ENCODE measurements around the gene NDUFB11.

NDUFB11 gene

DNA sequence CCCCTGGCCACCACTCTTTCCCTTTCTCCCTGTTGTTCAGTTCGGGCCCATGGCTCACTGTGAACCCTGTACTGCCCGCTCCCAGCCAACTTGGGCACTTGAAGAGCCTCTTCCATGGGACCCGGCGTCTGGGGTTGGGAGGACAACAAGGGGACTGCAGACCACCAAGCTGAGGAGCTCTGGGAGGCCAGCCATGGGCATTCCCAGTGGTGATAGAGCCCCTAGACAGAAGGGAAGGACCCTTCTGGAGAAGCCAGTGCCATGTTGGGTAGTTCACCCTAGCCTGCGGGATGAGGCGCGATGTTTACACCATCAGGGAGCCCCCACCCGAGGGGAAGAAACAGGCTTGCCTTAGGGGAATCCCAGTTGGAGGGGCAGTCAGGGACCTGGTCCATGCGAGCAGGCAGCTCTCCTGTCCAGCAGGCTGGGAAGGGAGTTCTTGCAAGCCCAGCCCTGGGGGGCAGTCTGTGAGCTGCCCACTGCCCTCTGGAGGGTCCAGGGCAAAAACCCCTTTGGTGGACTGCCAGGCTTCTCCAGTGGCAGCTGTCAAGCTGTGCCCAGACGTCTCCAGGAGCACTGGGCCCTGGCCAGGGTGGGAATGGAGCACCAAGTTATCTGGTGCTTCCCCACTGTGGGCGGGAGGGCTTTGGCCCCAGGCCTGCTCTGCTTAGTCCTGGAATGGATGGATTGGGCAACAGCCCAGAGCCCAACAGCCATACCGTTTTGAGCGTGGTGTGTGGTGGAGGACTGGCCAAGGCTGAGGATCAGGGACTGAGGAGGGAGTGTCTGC is 25.4 kb upstream of the NDUFB11 start:
- Histone ChIP-seq H3K27ac (no peak overlapping the region), H3K4me3 (no peak overlapping the region)
- peak; percentile 68 for DNase-seq (ENCODE audit: low spot score)
- TF ChIP-seq, protein P1, sequence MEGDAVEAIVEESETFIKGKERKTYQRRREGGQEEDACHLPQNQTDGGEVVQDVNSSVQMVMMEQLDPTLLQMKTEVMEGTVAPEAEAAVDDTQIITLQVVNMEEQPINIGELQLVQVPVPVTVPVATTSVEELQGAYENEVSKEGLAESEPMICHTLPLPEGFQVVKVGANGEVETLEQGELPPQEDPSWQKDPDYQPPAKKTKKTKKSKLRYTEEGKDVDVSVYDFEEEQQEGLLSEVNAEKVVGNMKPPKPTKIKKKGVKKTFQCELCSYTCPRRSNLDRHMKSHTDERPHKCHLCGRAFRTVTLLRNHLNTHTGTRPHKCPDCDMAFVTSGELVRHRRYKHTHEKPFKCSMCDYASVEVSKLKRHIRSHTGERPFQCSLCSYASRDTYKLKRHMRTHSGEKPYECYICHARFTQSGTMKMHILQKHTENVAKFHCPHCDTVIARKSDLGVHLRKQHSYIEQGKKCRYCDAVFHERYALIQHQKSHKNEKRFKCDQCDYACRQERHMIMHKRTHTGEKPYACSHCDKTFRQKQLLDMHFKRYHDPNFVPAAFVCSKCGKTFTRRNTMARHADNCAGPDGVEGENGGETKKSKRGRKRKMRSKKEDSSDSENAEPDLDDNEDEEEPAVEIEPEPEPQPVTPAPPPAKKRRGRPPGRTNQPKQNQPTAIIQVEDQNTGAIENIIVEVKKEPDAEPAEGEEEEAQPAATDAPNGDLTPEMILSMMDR (IDR thresholded peaks at IDR 0.05): no peak

DNA sequence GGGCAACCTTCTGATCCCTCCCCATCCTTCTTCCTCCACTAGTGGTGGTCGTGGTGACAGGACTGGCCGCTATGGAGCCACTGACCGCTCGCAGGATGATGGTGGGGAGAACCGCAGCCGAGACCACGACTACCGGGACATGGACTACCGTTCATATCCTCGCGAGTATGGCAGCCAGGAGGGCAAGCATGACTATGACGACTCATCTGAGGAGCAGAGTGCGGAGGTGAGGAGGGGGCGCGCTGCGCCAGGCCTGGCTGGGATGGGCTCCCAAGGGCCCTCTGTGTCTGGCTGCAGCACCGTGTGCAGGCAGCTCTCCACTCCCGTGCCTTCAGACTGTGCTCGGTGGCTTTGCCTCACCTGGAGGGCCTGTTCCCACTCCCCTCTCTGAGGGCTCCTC is 24.8 kb upstream of the NDUFB11 start:
- TF ChIP-seq, protein P1 (IDR thresholded peaks at IDR 0.05): no peak
- Histone ChIP-seq H3K27ac (no peak overlapping the region), H3K4me3 (no peak overlapping the region)
- no peak for DNase-seq (ENCODE audit: low spot score)

DNA sequence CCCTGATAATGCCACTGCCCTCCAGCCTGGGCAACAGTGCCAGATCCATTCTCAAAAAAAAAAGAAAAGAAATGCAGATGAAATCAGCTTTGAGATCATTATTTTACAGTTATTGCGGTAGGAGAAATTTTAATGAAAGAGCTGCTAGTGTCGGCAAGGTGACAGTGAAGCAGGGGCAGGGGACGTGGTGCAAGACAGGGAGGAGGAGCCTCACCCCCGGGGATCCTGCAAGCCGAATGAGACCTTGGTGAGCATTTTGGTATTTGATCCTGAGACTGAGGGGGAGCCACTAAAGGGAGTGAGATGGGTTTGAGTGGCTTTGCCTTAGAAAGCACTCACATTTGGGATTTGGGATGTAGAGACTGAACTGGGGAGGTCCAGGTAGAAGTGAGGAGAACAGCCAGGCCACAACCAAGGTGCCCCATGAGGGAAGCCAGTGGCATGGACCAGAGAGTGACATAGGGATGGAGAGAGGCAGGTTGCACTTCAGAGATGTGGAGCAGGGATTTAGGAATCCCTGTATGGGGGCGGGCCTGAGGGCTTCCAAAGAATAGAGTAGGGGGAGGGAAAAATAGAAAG is 24.1 kb upstream of the NDUFB11 start:
- Histone ChIP-seq H3K4me3 (no peak overlapping the region), H3K27ac (no peak overlapping the region)
- no peak for DNase-seq (ENCODE audit: low spot score)
- TF ChIP-seq, protein P1 (IDR thresholded peaks at IDR 0.05): no peak

DNA sequence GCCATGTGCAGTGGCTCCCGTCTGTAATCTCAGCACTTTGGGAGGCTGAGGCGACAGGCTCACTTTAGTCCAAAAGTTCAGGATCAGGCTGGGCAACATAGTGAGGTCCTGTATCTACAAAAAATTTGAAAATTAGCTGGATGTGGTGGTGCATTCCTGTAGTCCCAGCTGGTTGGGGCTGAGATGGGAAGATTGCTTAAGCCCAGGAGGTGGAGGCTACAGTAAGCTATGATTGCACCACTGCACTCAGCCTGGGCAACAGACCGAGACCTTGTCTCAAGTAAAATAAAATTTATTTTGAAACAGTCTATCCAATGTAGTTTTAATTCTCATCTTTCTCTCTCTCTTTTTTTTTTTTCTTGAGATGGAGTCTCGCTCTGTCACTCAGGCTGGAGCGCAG is 21.6 kb upstream of the NDUFB11 start:
- TF ChIP-seq, protein P1 (IDR thresholded peaks at IDR 0.05): no peak
- no peak overlapping the region for H3K27ac ChIP-seq
- DNase-seq (ENCODE audit: low spot score): no peak
- no peak overlapping the region for H3K4me3 ChIP-seq

DNA sequence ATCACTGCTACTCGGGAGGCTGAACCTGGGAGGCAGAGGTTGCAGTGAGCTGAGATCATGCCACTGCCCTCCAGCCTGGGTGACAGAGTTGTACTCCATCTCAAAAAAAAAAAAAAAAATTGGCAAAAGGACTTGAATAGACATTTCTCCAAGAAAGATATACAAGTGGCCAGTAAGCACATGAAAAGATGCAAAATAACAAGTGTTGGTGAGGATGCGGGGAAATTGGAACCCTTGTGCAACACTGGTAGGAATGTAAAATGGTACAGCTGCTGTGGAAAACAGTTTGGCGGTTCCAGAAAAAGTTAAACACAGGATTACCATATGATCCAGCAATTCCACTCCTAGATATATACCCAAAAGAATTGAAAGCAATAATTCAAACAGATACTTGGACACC is 19.9 kb upstream of the NDUFB11 start:
- no peak for DNase-seq (ENCODE audit: low spot score)
- TF ChIP-seq, protein P1 (IDR thresholded peaks at IDR 0.05): no peak
- Histone ChIP-seq H3K27ac (no peak overlapping the region), H3K4me3 (no peak overlapping the region)

DNA sequence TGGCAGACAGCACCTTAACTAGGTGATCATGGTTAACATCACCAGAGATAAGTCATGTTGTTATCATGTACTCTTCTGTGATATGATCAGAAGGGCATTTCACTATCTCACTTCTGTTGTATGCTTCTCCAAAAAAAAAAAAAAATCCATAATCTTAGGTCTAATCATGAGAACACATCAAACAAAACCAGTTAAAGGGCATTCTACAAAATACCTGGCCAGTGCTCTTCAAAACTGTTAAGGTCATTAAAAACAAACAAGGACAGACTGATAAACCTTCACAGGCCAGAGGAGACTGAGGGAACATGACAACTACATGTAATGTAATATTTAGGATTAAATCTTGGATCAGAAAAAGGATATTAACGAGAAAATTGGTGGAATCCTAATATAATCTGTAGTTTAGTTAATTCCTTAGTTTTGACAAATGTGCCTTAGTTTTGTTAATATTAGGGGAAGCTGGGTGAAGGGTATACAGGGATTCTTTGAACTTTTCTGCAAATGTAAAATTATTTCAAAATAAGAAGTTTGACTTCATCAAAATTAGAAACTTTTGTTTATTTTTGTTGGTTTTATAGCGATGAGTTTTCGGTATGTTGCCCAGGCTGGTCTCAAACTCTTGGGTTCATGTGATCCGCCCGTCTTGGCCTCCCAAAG is 18.6 kb upstream of the NDUFB11 start:
- TF ChIP-seq, protein P1 (IDR thresholded peaks at IDR 0.05): no peak
- no peak for DNase-seq (ENCODE audit: low spot score)

More for the DNA sequence above, 18.6 kb upstream of the NDUFB11 start:
- no peak overlapping the region for H3K27ac ChIP-seq
- no peak overlapping the region for H3K4me3 ChIP-seq
